ENCODE data around the gene VASH2. TPM values are rescaled to one million over a fixed set of nuclear protein-coding genes. Genes with fewer than 3 reads are reported as not detected.

Gene VASH2
- total RNA-seq, 4 donors from 2014 or later, result 0.38 to 1.5 (median 1.1) TPM; not detected in 1

GRCh38 chr1:212984522-212985291 lies 34.4 kb downstream of the VASH2 start:
- TF ChIP-seq CTCF (IDR thresholded peaks at IDR 0.05; ENCODE audit: low read depth), result no peak

- TF ChIP-seq CTCF (IDR thresholded peaks at IDR 0.05; ENCODE audit: low read depth), result no peak
Measured at GRCh38 chr1:212986551-212986950, 36.2 kb downstream of the VASH2 start.

GRCh38 chr1:212987702-212988322 lies 37.5 kb downstream of the VASH2 start:
- TF ChIP-seq CTCF (IDR thresholded peaks at IDR 0.05; ENCODE audit: low read depth), result no peak

- no peak for TF ChIP-seq CTCF (IDR thresholded peaks at IDR 0.05; ENCODE audit: low read depth)
Measured at GRCh38 chr1:212990276-212990675, 39.9 kb downstream of the VASH2 start.

GRCh38 chr1:212994926-212995325 lies 44.6 kb downstream of the VASH2 start:
- no peak for TF ChIP-seq CTCF (IDR thresholded peaks at IDR 0.05; ENCODE audit: low read depth)

- no peak for TF ChIP-seq CTCF (IDR thresholded peaks at IDR 0.05; ENCODE audit: low read depth)
Measured at GRCh38 chr1:213003256-213003655, 52.9 kb downstream of the VASH2 start.

GRCh38 chr1:213008564-213008963 lies 58.2 kb downstream of the VASH2 start:
- no peak for TF ChIP-seq CTCF (IDR thresholded peaks at IDR 0.05; ENCODE audit: low read depth)

All from subcutaneous adipose tissue (tissue), 4 donors.